ENCODE results near the gene PRRX2.

DNA sequence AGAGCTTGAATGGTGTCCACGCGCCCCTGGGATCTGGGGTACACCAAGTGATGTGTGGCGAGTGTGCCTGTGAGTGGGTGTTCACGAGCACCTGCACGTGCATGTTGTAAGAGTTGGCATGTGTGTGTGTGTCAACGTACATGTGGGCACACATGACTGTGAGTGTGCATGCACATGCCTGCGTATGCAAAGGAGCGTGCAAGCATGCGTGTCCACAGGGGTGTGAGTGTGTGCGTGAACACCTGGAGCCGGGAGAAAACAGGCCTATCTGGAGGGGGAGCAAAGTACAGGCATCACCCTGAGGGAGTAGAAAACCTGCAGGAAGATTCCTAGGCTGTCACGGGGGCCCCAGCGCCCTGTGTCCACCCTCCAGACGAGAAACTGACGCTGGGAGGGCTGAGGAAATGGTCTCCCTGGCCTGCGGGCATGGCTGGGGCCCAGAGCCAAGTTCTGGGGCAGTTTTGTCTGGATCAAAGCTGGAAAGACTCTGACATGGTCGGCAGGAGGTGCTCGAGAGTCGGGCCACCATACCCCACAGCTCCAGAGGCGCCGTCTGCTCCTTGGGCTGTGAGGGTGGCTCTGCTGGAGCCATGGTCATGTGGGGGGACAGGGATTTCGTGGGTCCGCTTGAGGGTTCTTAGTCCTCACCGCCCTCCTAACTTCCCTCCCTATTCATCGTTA lies 55.6 kb downstream of the PRRX2 start:
- TF ChIP-seq, protein P1, sequence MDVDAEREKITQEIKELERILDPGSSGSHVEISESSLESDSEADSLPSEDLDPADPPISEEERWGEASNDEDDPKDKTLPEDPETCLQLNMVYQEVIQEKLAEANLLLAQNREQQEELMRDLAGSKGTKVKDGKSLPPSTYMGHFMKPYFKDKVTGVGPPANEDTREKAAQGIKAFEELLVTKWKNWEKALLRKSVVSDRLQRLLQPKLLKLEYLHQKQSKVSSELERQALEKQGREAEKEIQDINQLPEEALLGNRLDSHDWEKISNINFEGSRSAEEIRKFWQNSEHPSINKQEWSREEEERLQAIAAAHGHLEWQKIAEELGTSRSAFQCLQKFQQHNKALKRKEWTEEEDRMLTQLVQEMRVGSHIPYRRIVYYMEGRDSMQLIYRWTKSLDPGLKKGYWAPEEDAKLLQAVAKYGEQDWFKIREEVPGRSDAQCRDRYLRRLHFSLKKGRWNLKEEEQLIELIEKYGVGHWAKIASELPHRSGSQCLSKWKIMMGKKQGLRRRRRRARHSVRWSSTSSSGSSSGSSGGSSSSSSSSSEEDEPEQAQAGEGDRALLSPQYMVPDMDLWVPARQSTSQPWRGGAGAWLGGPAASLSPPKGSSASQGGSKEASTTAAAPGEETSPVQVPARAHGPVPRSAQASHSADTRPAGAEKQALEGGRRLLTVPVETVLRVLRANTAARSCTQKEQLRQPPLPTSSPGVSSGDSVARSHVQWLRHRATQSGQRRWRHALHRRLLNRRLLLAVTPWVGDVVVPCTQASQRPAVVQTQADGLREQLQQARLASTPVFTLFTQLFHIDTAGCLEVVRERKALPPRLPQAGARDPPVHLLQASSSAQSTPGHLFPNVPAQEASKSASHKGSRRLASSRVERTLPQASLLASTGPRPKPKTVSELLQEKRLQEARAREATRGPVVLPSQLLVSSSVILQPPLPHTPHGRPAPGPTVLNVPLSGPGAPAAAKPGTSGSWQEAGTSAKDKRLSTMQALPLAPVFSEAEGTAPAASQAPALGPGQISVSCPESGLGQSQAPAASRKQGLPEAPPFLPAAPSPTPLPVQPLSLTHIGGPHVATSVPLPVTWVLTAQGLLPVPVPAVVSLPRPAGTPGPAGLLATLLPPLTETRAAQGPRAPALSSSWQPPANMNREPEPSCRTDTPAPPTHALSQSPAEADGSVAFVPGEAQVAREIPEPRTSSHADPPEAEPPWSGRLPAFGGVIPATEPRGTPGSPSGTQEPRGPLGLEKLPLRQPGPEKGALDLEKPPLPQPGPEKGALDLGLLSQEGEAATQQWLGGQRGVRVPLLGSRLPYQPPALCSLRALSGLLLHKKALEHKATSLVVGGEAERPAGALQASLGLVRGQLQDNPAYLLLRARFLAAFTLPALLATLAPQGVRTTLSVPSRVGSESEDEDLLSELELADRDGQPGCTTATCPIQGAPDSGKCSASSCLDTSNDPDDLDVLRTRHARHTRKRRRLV (CRISPR knock-in tag; IDR thresholded peaks at IDR 0.05): no peak
- TF ChIP-seq CENPT (CRISPR knock-in tag; IDR thresholded peaks at IDR 0.05; ENCODE audit: low read depth): no peak

All from HepG2 (cell line).